ENCODE data around the gene RPRML. TPM values are rescaled to one million over a fixed set of nuclear protein-coding genes. Genes with fewer than 3 reads are reported as not detected.

The RPRML gene
- total RNA-seq, 2 experiments from 2014 or later, result not detected

DNA sequence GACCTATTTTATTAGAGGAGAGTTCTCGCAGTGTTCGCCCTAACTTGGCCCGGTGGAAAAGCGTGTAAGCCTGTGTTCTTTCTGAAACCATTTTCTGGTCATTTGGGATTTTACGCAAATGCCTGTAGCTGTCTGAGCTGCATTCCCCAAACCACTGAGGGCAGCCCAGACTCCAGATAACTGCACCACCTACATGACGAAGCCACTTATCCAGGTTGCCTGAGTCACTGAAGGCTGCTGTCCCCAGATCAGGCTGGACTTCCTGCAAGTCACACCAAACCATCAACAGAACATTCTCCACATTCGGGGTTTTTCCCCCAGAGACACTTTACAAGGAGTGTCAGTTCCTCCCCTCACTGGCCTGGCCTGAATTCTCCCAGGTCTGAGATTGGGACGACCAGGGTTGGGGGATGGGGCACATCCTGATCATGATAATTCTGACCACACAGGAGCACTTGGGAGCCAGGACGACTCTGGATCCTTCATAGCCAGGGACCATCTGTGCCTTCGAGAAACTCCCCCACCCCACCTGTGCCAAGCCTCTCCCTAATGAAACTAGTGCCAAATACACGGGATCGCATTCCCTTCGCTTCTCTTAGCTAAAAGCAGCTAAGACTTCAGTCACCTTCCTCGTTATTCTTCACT, 2.3 kb downstream of the RPRML start:
- Histone ChIP-seq H3K4me3 (ENCODE audit: low read length) (no peak overlapping the region), H3K36me3 (ENCODE audit: insufficient read depth, low read length) (no peaks in the 10 kb centered on the region), H3K27me3 (ENCODE audit: control insufficient read depth in 1 of 2, insufficient read depth in 2 of 2, low read length in 2 of 2) (peaks cover 31 to 33% of the 10 kb centered on the region in 2 experiments), H3K9me3 (ENCODE audit: control insufficient read depth in 1 of 2, insufficient read depth in 1 of 2, low read length in 2 of 2) (peaks cover 0 to 10% of the 10 kb centered on the region in 2 experiments), H3K4me1 (ENCODE audit: insufficient read depth, low read length) (peaks cover 16% of the 10 kb centered on the region), H3K27ac (ENCODE audit: low read depth in 1 of 2, low read length in 2 of 2) (no peak overlapping the region)
- no peak overlapping the region for H3K4me3 Mint-ChIP-seq
- H3K9me3 Mint-ChIP-seq, result no peaks in the 10 kb centered on the region
- H3K27me3 Mint-ChIP-seq, result peaks cover 43% of the 10 kb centered on the region
- H3K36me3 Mint-ChIP-seq (ENCODE audit: low read depth), result no peaks in the 10 kb centered on the region
- DNase-seq (no peak), ATAC-seq (ENCODE audit: poor library complexity) (no peak)
- ChIA-PET CTCF (no interaction called here), POLR2A (no interaction called here)
- intact Hi-C loops (cut with DNase I, micrococcal nuclease), result no loop called here
- H3K27ac Mint-ChIP-seq, result no peak overlapping the region
- peaks cover 19% of the 10 kb centered on the region for H3K4me1 Mint-ChIP-seq (ENCODE audit: low read depth)
- TF ChIP-seq, protein P1, sequence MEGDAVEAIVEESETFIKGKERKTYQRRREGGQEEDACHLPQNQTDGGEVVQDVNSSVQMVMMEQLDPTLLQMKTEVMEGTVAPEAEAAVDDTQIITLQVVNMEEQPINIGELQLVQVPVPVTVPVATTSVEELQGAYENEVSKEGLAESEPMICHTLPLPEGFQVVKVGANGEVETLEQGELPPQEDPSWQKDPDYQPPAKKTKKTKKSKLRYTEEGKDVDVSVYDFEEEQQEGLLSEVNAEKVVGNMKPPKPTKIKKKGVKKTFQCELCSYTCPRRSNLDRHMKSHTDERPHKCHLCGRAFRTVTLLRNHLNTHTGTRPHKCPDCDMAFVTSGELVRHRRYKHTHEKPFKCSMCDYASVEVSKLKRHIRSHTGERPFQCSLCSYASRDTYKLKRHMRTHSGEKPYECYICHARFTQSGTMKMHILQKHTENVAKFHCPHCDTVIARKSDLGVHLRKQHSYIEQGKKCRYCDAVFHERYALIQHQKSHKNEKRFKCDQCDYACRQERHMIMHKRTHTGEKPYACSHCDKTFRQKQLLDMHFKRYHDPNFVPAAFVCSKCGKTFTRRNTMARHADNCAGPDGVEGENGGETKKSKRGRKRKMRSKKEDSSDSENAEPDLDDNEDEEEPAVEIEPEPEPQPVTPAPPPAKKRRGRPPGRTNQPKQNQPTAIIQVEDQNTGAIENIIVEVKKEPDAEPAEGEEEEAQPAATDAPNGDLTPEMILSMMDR (IDR thresholded peaks at IDR 0.05), result no peak

DNA sequence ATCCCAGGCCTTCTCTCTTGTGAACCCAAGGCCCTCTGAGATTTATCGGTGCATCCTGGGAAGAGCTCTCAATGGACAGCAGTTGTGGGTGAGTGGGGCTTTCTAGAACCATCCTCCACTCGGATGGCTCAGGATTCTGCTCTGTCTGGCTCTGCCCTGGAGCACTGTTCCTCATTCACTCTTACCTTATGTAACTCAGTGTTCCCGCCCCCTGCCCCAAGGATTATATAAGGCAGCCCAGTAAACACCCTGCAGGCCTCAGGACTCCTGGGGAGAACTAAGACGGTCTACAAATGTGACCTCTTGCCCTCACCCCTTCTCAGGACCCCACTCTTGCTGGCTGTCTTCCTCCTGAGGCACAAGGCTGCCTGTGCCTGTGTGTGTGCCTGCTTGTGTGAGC, 3.8 kb downstream of the RPRML start:
- no peaks in the 10 kb centered on the region for H3K36me3 ChIP-seq (ENCODE audit: insufficient read depth, low read length)
- Mint-ChIP-seq H3K27ac (no peak overlapping the region), H3K27me3 (peaks cover 33% of the 10 kb centered on the region), H3K4me1 (ENCODE audit: low read depth) (peaks cover 18% of the 10 kb centered on the region), H3K36me3 (ENCODE audit: low read depth) (no peaks in the 10 kb centered on the region), H3K4me3 (no peak overlapping the region), H3K9me3 (no peaks in the 10 kb centered on the region)
- intact Hi-C loops (cut with DNase I, micrococcal nuclease), result no loop called here
- H3K4me3 ChIP-seq (ENCODE audit: low read length), result no peak overlapping the region
- POLR2A ChIA-PET, result no interaction called here
- H3K27ac ChIP-seq (ENCODE audit: low read depth in 1 of 2, low read length in 2 of 2), result no peak overlapping the region
- CTCF ChIA-PET, result no interaction called here
- TF ChIP-seq, protein P1 (IDR thresholded peaks at IDR 0.05), result no peak
- peaks cover 16% of the 10 kb centered on the region for H3K4me1 ChIP-seq (ENCODE audit: insufficient read depth, low read length)
- DNase-seq, result no peak
- peaks cover 25 to 28% of the 10 kb centered on the region in 2 experiments for H3K27me3 ChIP-seq (ENCODE audit: control insufficient read depth in 1 of 2, insufficient read depth in 2 of 2, low read length in 2 of 2)
- ATAC-seq (ENCODE audit: poor library complexity), result no peak
- H3K9me3 ChIP-seq (ENCODE audit: control insufficient read depth in 1 of 2, insufficient read depth in 1 of 2, low read length in 2 of 2), result peaks cover 0 to 10% of the 10 kb centered on the region in 2 experiments

DNA sequence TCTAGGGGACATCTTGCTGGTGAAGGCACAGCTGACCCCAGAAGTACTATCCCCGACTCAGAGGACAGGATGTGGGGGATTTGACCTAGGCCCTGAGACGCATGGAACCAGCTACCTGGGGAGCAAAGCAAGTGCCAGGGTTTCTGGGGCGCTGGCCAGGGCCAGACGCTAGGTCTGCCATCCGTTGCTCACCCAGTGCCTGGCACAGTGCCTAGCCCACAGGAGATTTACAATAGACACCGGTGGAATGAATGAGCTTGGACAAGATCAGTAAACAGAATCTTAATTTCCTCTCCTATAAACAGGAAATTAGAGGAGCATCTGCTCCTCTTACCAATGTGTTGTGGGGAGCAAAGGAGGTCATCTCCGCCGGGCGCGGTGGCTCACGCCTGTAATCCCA, 5.0 kb downstream of the RPRML start:
- DNase-seq, result no peak
- Histone ChIP-seq H3K4me3 (ENCODE audit: low read length) (no peak overlapping the region), H3K4me1 (ENCODE audit: insufficient read depth, low read length) (peaks cover 10% of the 10 kb centered on the region), H3K36me3 (ENCODE audit: insufficient read depth, low read length) (no peaks in the 10 kb centered on the region), H3K27me3 (ENCODE audit: control insufficient read depth in 1 of 2, insufficient read depth in 2 of 2, low read length in 2 of 2) (peaks cover 20 to 23% of the 10 kb centered on the region in 2 experiments), H3K9me3 (ENCODE audit: control insufficient read depth in 1 of 2, insufficient read depth in 1 of 2, low read length in 2 of 2) (peaks cover 0 to 6% of the 10 kb centered on the region in 2 experiments), H3K27ac (ENCODE audit: low read depth in 1 of 2, low read length in 2 of 2) (no peak overlapping the region)
- no peaks in the 10 kb centered on the region for H3K36me3 Mint-ChIP-seq (ENCODE audit: low read depth)
- TF ChIP-seq, protein P1 (IDR thresholded peaks at IDR 0.05), result no peak
- intact Hi-C loops (cut with DNase I, micrococcal nuclease), result no loop called here
- ATAC-seq (ENCODE audit: poor library complexity), result no peak
- no peak overlapping the region for H3K4me3 Mint-ChIP-seq
- H3K9me3 Mint-ChIP-seq, result no peaks in the 10 kb centered on the region
- ChIA-PET CTCF (no interaction called here), POLR2A (no interaction called here)
- H3K4me1 Mint-ChIP-seq (ENCODE audit: low read depth), result peaks cover 9% of the 10 kb centered on the region
- H3K27ac Mint-ChIP-seq, result no peak overlapping the region
- H3K27me3 Mint-ChIP-seq, result peaks cover 26% of the 10 kb centered on the region

Measured in CD4-positive, alpha-beta T cell (primary cell).